Activated T-helper 1 cell treated with Interleukin-2 at 50 U/mL for 16 hours (primary cell): ENCODE measurements around the gene ARHGEF37.

Experiments
- DNase-seq: peaks from one replicate; pipeline ENCODE4 v3.0.0-alpha.2; 2020; ENCODE audit warnings: low read depth

ARHGEF37 gene

DNA sequence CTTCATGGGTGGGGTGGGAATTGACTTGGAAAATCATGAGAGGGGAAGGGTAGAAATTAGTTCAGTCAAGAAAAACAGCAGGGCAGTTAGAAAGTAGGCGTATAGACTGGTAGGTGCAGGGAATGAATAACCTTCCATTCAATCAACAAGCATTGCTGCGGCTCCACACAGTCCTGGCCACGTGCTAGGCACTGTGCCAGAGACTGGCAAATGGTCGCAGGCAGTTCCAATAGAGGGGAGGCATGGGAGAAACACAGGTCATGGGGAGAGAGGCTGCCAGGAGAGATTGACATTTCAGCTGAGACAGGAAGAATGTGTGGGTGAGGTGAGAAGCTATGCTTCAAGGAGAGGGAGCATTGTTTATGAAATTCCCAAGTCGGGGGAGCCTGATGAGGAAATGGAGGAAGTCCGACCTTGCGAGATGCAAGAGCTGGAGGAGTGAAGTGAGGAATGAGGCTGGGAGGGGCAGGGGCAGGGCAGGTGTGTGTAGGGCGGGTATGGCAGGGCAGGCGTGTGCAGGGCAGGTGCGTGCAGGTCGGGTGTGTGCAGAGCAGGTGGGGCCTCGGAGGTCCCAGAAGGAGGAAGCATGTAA is 94.4 kb downstream of the ARHGEF37 start:
- DNase-seq, result no peak

GRCh38 chr5:149677731-149678130 is 96.4 kb downstream of the ARHGEF37 start:
- DNase-seq, result no peak

DNA sequence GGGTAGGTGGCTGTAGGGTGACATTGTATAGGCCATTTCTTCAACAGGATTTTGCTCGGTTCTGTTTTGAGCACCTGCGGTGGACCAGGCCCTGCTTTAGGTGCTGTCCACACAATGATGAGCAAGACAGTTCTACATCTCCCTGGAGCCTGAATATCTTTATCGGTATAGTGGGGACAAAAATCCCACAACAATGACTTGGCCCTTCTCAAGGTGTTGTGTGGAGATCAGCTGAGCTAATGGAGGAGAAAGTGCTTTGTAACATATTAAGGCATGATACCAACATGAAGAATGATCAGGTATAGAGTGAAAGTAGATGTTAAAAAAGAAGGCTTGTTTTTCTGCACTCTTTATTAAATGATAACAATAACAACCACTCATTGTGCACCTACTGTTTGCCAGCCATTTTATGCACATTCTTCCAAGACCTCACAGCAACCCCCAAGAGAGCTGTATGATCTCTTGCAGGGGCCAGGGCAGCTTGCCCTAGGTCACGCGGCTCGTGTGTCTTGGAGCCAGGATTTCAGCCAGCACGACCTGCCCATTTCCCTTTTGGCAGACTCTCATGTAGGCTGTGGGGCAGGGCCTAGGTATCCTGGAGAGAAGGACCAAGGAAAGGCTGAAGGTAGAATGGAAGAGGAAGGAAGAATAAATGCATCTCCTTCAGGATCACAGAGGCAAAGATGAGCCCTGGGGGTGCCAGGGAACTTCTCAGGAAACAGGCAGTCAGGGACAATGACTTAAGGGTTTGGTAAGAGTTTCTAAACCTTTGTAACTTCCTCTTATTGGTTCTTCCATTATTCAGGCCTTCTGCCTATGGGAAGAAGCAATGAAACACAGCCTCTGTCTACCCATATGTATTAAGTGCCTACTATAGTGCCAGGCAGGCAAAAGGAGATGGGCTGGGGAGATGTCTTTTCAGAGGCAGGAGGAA is 98.8 kb downstream of the ARHGEF37 start:
- no peak for DNase-seq

DNA sequence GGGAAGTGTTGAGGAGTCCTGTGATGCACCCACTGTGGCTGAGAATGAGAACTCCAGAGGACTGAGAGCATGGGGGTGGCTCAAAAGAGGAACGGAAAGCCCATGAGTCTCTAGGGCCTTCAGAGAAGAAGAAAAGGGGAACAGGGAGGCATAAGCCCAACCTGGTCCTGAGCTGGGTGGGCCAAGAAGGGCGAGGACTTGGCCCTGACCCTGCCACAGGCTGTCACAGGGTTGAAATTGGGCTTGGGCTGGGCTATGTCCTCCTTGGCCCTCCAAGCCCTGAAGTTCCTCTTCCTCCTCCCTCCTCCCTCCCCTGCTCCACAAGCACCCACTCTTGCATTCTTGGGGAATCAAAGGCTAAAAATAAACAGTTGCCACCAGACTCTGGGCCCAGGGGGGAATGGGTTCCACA is 99.5 kb downstream of the ARHGEF37 start:
- no peak for DNase-seq

GRCh38 chr5:149681252-149681651 is 100.0 kb downstream of the ARHGEF37 start:
- DNase-seq, result no peak

- no peak for DNase-seq
These were observed 100.6 kb downstream of the ARHGEF37 start for GRCh38 chr5:149681922-149682321.

DNA sequence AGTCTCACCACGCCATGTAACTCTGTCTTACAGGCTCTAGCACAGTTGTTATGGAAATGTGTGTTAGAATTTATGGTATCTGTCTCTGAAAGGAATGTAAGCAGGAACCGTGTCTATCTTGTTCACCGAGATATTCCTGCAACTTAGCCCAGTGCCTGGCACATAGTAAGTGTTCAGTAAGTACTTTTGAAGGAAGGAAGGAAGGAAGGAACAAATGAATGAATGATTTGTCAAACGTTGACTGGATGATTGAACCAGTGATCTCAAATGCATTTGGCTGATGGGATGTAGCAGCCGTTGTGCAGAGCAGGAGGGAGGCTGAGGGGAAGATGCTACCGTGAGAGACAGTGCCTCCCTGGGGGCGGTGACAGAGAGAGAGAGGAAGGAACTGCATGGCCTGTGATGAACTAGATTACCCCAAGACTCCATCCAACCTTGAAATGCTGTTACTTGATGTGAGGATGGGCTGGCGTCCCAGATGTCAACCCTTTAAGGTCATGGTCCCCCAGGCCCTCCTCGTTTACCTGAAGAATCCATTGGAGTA is 101.3 kb downstream of the ARHGEF37 start:
- DNase-seq, result no peak

GRCh38 chr5:149683964-149684363 is 102.7 kb downstream of the ARHGEF37 start:
- no peak for DNase-seq

DNA sequence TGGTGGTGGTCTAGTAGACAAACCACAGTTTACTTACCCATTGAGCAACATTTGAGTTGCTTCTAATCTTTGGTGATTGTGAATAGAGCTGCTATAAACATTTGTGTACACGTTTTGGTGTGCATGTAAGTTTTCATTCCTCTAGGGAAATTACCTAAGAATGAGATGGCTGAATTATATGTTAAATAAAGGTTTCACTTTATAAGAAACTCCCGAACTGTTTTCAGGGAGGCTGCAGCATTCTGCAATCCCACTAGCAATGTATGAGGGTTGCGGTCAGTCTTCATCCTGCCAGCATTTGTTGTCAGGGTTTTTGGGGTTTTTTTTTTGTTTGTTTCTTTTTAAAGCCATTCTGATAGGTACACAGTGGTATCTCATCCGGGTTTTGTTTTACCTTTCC is 103.1 kb downstream of the ARHGEF37 start:
- no peak for DNase-seq
